ENCODE measurements around the gene PSME4. TPM values are rescaled to one million over a fixed set of nuclear protein-coding genes. Genes with fewer than 3 reads are reported as not detected.

Gene PSME4
- total and polyA plus RNA-seq, 2 experiments from 2014 or later: 44.7 to 98.6 TPM

DNA sequence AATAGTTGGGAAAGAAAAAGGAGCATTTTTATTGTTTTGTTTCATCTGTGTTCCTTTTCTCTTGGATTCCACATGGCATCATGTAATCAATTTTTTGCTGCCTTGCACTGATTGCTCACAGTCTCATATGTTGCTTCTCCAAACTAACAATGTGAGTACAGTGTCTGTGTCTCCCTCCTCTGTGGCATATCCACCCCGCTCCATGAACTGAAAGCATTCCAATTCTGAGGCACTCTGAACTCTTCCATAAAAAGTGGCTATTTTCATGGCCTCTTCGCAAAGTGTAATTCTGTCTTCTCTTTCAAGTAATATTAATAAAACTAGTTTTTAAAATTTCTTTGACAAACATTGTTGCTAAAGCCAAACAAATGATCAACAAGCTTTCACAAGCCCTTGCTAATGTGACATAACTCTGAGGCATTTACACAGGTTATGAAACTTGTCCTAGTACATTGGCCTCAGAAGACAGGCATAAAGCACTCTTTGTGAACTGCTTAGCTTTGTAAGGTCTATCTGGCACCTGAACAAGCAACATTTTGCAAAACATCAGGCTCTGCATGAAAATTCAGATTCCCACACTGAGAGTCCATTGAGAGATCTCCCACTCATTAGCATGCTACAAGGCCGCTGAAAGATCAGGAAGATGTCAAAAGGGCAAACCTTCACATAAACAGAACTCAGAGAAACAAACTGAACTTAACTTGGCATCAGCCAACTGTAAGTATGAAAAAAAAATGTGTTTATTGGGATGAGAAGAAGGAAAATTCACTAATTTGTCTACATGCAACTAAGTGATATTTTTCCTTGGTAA, 144.0 kb downstream of the PSME4 start:
- Mint-ChIP-seq H3K4me3 (no peak overlapping the region; the same call in 2 of the 3 replicates), H3K4me1 (peaks cover 29% of the 10 kb centered on the region), H3K27me3 (ENCODE audit: insufficient read depth, low read depth, poor library complexity) (peaks cover 6% of the 10 kb centered on the region), H3K9me3 (no peaks in the 10 kb centered on the region), H3K36me3 (ENCODE audit: low read depth) (no peaks in the 10 kb centered on the region), H3K27ac (peak overlapping the region; percentile 21)
- Histone ChIP-seq H3K36me3 (ENCODE audit: insufficient read depth) (no peaks in the 10 kb centered on the region), H3K79me2 (replicated peaks; ENCODE audit: insufficient read depth) (no peaks in the 10 kb centered on the region), H3F3A (replicated peaks; ENCODE audit: low read depth) (no peaks in the 10 kb centered on the region), H4K20me1 (replicated peaks; ENCODE audit: insufficient read depth) (no peaks in the 10 kb centered on the region), H3K4me3 (0 out of 2 replicates have a peak overlapping the region, but pooled peaks have one; percentile 2), H3K4me2 (peak overlapping the region; percentile 62), H3K27ac (ENCODE audit: low read depth) (peak overlapping the region; percentile 5), H2AFZ (no peak overlapping the region), H3K27me3 (ENCODE audit: insufficient read depth) (no peaks in the 10 kb centered on the region), H3K9me2 (ENCODE audit: insufficient read depth) (no peaks in the 10 kb centered on the region), H3K4me1 (ENCODE audit: insufficient read depth) (peaks cover 20% of the 10 kb centered on the region)
- ATAC-seq: no peak; the same call in 2 of the 3 replicates
- no peak for TF ChIP-seq EZH2 (IDR thresholded peaks at IDR 0.05; ENCODE audit: low read depth, unreplicated experiment)
- TF ChIP-seq NANOG (IDR thresholded peaks at IDR 0.05; ENCODE audit: borderline replicate concordance): no peak
- no peak for TF ChIP-seq STAT1 (IDR thresholded peaks at IDR 0.05; ENCODE audit: unreplicated experiment)
- no peak for DNase-seq (ENCODE audit: low spot score)

DNA sequence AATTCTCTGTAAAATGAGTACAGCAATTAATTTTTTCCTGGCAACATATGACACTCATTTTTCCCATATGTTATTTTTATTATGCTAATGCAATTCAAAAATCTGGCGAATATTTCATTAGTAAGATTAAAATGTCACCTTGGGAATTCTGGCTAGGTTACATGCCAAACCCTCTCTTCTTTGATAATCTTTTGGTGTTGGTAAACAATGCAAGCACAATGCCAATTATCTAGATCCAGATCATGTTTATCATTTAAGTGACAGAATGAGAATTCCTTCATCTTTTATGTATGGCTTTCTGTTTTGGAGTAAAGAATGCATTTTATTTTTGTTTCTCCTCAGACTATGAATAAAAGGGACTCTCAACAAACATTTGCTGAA, 144.8 kb downstream of the PSME4 start:
- Histone ChIP-seq H3K27ac (ENCODE audit: low read depth) (no peak overlapping the region), H2AFZ (no peak overlapping the region), H3K4me2 (no peak overlapping the region), H4K20me1 (replicated peaks; ENCODE audit: insufficient read depth) (no peaks in the 10 kb centered on the region), H3K27me3 (ENCODE audit: insufficient read depth) (no peaks in the 10 kb centered on the region), H3F3A (replicated peaks; ENCODE audit: low read depth) (no peaks in the 10 kb centered on the region), H3K4me1 (ENCODE audit: insufficient read depth) (peaks cover 20% of the 10 kb centered on the region), H3K36me3 (ENCODE audit: insufficient read depth) (no peaks in the 10 kb centered on the region), H3K9me2 (ENCODE audit: insufficient read depth) (no peaks in the 10 kb centered on the region), H3K79me2 (replicated peaks; ENCODE audit: insufficient read depth) (no peaks in the 10 kb centered on the region), H3K4me3 (no peak overlapping the region)
- no peak for DNase-seq (ENCODE audit: low spot score)
- peak overlapping the region; percentile 21 for H3K27ac Mint-ChIP-seq
- no peaks in the 10 kb centered on the region for H3K36me3 Mint-ChIP-seq (ENCODE audit: low read depth)
- H3K4me3 Mint-ChIP-seq: no peak overlapping the region
- no peaks in the 10 kb centered on the region for H3K9me3 Mint-ChIP-seq
- ATAC-seq: no peak
- H3K27me3 Mint-ChIP-seq (ENCODE audit: insufficient read depth, low read depth, poor library complexity): peaks cover 5% of the 10 kb centered on the region
- H3K4me1 Mint-ChIP-seq: peaks cover 29% of the 10 kb centered on the region
- TF ChIP-seq EZH2 (IDR thresholded peaks at IDR 0.05; ENCODE audit: low read depth, unreplicated experiment) (no peak), NANOG (IDR thresholded peaks at IDR 0.05; ENCODE audit: borderline replicate concordance) (no peak), ETS1 (IDR thresholded peaks at IDR 0.05) (no peak), ZNF114 (CRISPR knock-in tag; IDR thresholded peaks at IDR 0.05) (no peak), CREB1 (CRISPR knock-in tag; IDR thresholded peaks at IDR 0.05; ENCODE audit: low read depth) (no peak), ZNF331 (CRISPR knock-in tag; IDR thresholded peaks at IDR 0.05; ENCODE audit: low read depth) (no peak), EZH2phosphoT487 (IDR thresholded peaks at IDR 0.05; ENCODE audit: unreplicated experiment) (no peak), STAT1 (IDR thresholded peaks at IDR 0.05; ENCODE audit: unreplicated experiment) (no peak), POLR2AphosphoS5 (IDR thresholded peaks at IDR 0.05; ENCODE audit: low read depth) (no peak), ZNF462 (CRISPR knock-in tag; IDR thresholded peaks at IDR 0.05) (no peak), CTCF (conservative IDR thresholded peaks at IDR 0.05; ENCODE audit: low read depth in 2 of 2) (no peak), JUNB (IDR thresholded peaks at IDR 0.05; ENCODE audit: unreplicated experiment) (no peak)

Data from GM23338 (cell line).